Measurements from ENCODE around the gene GJB2. TPM values are rescaled to one million over a fixed set of nuclear protein-coding genes. Genes with fewer than 3 reads are reported as not detected.

Gene GJB2
- total RNA-seq, 2 donors from 2014 or later, result 1.5 to 3.8 TPM

- no peak overlapping the region for H3K4me3 ChIP-seq
- 38% methylated on average over 1 of the region's 1 CpG for WGBS
- no peak for TF ChIP-seq POLR2A (IDR thresholded peaks at IDR 0.05)
- no peak for TF ChIP-seq CTCF (IDR thresholded peaks at IDR 0.05)
- peak; percentile 69 for TF ChIP-seq POLR2AphosphoS5 (IDR thresholded peaks at IDR 0.05)
- DNase-seq (ENCODE audit: low spot score), result no peak
- H3K4me1 ChIP-seq (replicated peaks), result no peaks in the 10 kb centered on the region
- no peaks in the 10 kb centered on the region for H3K36me3 ChIP-seq
- H3K27me3 ChIP-seq (replicated peaks; ENCODE audit: insufficient read depth), result no peaks in the 10 kb centered on the region
- peak overlapping the region; percentile 52 to 63 for H3K27ac ChIP-seq
- intact Hi-C loops (cut with DNase I), result no loop called here
- H3K9me3 ChIP-seq, result no peaks in the 10 kb centered on the region
Observed at GRCh38 chr13:20171364-20171763, 21.4 kb downstream of the GJB2 start.

DNA sequence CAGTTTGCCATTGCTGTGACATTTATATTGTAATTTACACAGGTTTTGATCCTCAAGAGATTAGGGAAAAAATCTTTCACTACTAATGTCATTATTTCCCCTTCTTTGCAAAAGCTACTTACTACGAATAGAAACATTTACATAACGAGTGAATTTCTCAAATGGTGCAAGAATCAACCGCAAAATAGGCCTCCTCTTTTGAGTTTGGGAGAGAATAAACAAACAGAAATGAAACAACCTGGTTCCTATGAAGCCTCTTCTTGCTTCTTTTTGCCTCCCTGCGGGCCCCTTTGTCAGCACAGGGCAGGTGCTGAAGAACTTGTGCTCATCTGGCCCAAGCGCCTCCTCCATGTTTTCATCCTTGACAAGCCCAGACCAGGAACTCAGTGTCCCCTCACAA, 21.8 kb downstream of the GJB2 start:
- 54% methylated on average over 5 of the region's 5 CpGs for WGBS
- no peaks in the 10 kb centered on the region for H3K27me3 ChIP-seq (replicated peaks; ENCODE audit: insufficient read depth)
- H3K4me3 ChIP-seq, result no peak overlapping the region
- no peak for DNase-seq (ENCODE audit: low spot score)
- TF ChIP-seq POLR2AphosphoS5 (IDR thresholded peaks at IDR 0.05) (no peak), POLR2A (IDR thresholded peaks at IDR 0.05) (no peak), CTCF (IDR thresholded peaks at IDR 0.05) (no peak)
- no peaks in the 10 kb centered on the region for H3K4me1 ChIP-seq (replicated peaks)
- H3K9me3 ChIP-seq, result no peaks in the 10 kb centered on the region
- H3K27ac ChIP-seq, result peak overlapping the region; percentile 52 to 63
- no peaks in the 10 kb centered on the region for H3K36me3 ChIP-seq
- intact Hi-C loops (cut with DNase I), result no loop called here

GRCh38 chr13:20168396-20168795, 24.3 kb downstream of the GJB2 start:
- H3K36me3 ChIP-seq, result no peaks in the 10 kb centered on the region
- TF ChIP-seq POLR2AphosphoS5 (IDR thresholded peaks at IDR 0.05), result peak; percentile 36
- TF ChIP-seq POLR2A (IDR thresholded peaks at IDR 0.05), result no peak
- no peaks in the 10 kb centered on the region for H3K9me3 ChIP-seq
- DNase-seq (ENCODE audit: low spot score), result no peak
- H3K4me1 ChIP-seq (replicated peaks), result no peaks in the 10 kb centered on the region
- WGBS, result 48% methylated on average over 7 of the region's 7 CpGs
- no peak overlapping the region for H3K4me3 ChIP-seq
- H3K27ac ChIP-seq, result no peak overlapping the region
- no peaks in the 10 kb centered on the region for H3K27me3 ChIP-seq (replicated peaks; ENCODE audit: insufficient read depth)
- intact Hi-C loops (cut with DNase I), result loop anchor here (10.0 kb wide), 1 partner anchor 184 kb away; no protein-coding TSS in a partner anchor

DNA sequence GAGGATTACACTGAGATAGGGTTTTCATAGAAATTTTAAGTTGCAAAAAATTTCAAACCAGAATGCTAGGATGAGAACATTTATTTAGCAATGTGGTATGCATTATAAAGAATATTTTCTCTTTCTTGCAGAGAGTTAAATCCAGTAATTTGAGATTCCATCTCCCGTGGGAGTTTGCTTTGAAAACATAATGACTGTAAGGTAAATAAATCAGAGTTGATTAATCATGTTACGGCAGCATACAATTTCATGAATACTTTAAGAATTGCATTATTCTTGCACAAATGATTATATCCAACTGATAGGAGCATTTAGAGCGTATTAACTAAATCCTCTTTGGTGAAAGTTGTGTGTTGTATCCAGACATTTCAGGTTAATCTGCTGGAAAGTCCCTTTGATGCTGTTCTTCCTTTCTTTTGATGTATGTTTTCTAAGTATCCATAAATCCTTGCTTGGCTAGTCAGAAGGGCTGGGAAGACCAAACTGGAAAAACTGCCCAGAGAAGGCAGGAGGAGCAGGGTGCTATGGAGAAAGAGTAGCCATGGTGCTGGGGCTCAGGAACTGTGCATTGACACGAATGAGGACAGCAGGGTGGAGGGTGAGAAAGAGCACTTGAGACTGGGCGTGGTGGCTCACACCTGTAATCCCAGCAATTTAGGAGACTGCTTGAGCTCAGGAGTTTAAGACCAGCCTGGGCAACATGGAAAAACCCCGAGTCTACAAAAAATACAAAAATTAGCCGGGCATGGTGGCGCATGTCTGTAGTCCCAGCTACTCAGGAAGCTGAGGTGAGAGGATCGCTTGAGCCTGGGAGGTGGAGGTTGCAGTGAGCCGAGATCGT, 27.1 kb downstream of the GJB2 start:
- peak overlapping the region; percentile 10 to 30 for H3K27ac ChIP-seq
- no peak for DNase-seq (ENCODE audit: low spot score)
- intact Hi-C loops (cut with DNase I), result loop anchor here (10.0 kb wide), 1 partner anchor 181 kb away; no protein-coding TSS in a partner anchor
- no peaks in the 10 kb centered on the region for H3K4me1 ChIP-seq (replicated peaks)
- WGBS, result 58% methylated on average over 11 of the region's 11 CpGs
- H3K9me3 ChIP-seq, result no peaks in the 10 kb centered on the region
- H3K4me3 ChIP-seq, result no peak overlapping the region
- H3K27me3 ChIP-seq (replicated peaks; ENCODE audit: insufficient read depth), result peaks cover 5% of the 10 kb centered on the region
- H3K36me3 ChIP-seq, result no peaks in the 10 kb centered on the region
- TF ChIP-seq CTCF (IDR thresholded peaks at IDR 0.05), result no peak
- no peak for TF ChIP-seq POLR2A (IDR thresholded peaks at IDR 0.05)
- TF ChIP-seq POLR2AphosphoS5 (IDR thresholded peaks at IDR 0.05), result peak; percentile 49

GRCh38 chr13:20161951-20162300, 30.8 kb downstream of the GJB2 start:
- Histone ChIP-seq H3K27me3 (replicated peaks; ENCODE audit: insufficient read depth) (peaks cover 10% of the 10 kb centered on the region), H3K36me3 (no peaks in the 10 kb centered on the region), H3K4me1 (replicated peaks) (no peaks in the 10 kb centered on the region), H3K9me3 (no peaks in the 10 kb centered on the region), H3K27ac (no peak overlapping the region), H3K4me3 (no peak overlapping the region)
- DNase-seq (ENCODE audit: low spot score), result no peak
- TF ChIP-seq POLR2A (IDR thresholded peaks at IDR 0.05) (no peak), POLR2AphosphoS5 (IDR thresholded peaks at IDR 0.05) (no peak), CTCF (IDR thresholded peaks at IDR 0.05) (no peak)
- intact Hi-C loops (cut with DNase I), result loop anchor here (5.0 to 10.0 kb wide), 2 partner anchors 35 to 177 kb away; no protein-coding TSS in a partner anchor
- WGBS, result 59% methylated on average over 16 of the region's 16 CpGs

All from prostate gland (tissue), 2 donors.